EH (cell line): ENCODE data around the gene ADRM1.

ENCODE experiments used
- DNase-seq: peaks from one replicate; pipeline ENCODE4 v3.0.0-alpha.2; 2015; ENCODE audit warnings: low read depth

The ADRM1 gene

GRCh38 chr20:62311832-62312661 lies 9.2 kb downstream of the ADRM1 start:
- no peak for DNase-seq

GRCh38 chr20:62312662-62312977 lies 9.8 kb downstream of the ADRM1 start:
- DNase-seq, result no peak

- DNase-seq, result no peak
Measured at GRCh38 chr20:62313021-62313420, 10.2 kb downstream of the ADRM1 start.

- no peak for DNase-seq
Measured at GRCh38 chr20:62313460-62314338, 10.9 kb downstream of the ADRM1 start.

GRCh38 chr20:62314339-62314638 lies 11.5 kb downstream of the ADRM1 start:
- DNase-seq, result no peak

DNA sequence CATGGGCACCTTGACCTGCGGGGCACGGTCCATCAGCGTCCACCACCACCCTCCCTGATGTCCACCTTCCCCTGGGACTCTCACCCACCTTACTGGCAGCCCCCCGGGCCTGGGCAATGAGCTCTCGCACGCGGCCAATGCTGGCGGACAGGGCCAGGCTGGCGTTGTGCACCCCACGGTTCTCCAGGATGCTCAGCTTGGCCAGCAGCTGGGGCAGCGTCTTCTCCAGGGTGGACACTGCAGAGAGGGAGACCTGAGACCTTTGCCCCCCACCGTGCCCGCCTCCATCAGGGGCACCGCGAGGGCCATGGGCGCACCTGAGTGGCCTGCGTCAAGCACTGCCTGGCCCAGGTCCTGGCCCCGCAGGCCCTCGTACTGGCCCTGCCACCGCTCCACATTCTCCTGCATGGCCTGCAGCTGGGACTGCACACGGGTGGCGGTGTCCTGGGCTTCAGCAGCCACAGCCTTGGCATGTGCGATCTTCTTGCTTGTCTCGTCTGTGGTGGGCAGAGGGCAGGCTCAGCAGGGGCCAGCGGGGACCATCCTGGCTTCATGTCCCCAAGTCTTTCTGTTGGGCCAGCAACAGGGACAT lies 12.0 kb downstream of the ADRM1 start:
- DNase-seq, result no peak

GRCh38 chr20:62315773-62316172 lies 13.0 kb downstream of the ADRM1 start:
- DNase-seq, result no peak

DNA sequence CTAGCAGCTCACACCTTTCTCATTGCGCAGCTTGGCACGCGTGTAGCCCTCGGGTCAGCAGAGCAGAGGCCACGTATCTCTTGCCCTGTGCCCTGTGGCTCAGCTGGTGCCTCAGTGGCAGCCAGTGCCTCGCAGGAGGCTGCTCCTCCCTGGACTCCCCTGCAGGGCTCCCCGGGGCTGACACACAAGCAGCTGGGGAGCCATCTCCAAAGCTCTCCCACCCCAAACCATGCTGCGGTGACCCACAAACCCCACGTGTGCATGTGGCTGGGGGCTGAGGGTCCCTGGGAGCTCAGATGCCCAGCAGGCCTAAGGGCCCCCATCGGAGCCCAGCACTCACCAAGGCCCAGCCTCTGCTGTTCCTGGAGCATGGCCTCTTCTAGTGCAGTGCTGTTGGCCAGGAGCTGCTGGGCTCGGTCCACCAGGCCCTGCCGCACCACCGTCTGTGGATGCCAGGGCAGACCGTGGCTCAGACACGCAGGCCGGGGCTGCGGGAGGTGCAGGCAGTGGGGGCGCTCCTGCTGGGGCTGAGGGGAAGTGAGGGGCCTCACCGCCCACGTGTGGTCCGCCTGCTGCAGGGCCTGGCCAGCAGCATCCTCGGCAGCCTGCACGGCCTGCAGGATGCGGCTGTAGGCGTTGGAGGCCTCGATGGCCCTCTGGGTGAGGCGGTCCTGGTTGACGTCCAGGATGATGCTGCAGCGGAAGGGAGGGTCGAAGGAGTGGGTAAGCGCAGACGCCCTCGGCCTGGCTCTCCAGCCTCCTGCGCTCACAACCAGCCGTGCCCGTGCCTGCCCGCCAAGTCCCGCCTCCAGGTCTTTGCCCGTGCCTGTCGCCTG lies 13.8 kb downstream of the ADRM1 start:
- DNase-seq, result no peak

GRCh38 chr20:62317167-62317655 lies 14.4 kb downstream of the ADRM1 start:
- no peak for DNase-seq

- DNase-seq, result no peak
Measured at GRCh38 chr20:62318400-62319345, 15.9 kb downstream of the ADRM1 start.

- DNase-seq, result no peak
Measured at GRCh38 chr20:62319346-62319909, 16.6 kb downstream of the ADRM1 start.

DNA sequence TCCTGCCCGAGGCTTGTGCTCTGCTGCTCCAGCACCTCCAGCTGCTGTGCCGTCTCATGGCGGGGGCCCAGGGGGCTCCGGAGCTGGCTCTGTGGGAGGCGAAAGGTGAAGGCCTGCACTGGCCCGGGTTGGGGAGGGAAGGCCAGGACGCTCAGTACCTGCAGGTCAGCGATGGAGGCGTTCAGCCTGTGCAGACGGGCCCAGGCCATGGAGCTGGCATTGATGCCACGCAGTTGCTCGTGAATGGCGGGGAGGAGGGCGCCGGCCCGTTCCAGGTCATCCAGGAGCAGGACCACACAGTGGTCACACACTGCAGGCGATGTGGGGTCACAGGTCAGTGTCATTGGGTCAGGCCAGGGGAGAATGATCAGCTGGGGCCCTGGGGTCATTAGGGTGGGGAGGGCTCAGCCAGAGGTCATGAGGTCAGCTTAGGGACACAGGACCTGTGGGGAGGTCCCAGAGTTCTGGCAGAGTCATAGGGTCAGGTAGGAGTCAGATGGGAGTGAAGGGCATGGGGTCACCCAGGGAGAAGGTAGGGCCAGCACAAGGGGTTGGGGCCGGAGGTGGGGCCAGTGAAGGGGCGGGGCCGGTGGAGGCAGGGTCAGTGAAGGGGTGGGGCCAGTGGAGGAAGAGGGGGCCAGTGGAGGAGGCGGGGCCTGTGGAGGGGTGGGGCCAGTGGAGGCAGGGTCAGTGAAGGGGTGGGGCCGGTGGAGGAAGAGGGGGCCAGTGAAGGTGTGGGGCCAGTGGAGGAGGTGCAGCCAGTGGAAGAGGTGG lies 18.0 kb downstream of the ADRM1 start:
- no peak for DNase-seq

- no peak for DNase-seq
Measured at GRCh38 chr20:62321521-62321948, 18.7 kb downstream of the ADRM1 start.

GRCh38 chr20:62321975-62322374 lies 19.2 kb downstream of the ADRM1 start:
- no peak for DNase-seq

DNA sequence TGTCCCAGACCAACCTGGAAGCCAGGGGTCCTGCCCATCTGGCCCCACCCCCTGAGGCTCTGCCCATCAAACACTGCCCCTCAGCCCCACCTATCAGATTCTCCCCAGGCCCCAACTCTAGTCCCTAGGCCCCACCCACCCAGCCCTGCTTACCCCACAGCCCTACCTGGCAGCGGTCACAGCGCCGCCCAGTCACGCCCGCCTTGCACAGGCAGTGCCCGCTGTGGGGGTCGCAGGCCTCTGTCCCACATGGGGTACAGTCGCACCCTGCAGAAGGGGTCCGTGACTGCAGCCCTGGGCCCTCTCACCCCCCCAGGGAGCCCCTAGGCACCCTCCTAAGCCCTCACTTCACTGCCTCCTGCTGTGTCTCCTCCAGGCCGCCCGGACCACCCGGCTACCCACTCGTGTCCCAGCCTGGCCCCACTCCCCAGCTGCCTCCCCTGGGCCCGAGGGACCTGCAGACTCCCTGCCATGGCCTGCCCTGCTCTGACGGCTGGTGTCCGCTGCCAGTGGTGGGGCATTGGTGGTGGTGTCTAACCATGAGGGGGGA lies 19.8 kb downstream of the ADRM1 start:
- DNase-seq, result no peak

- DNase-seq, result no peak
Measured at GRCh38 chr20:62323146-62323979, 20.6 kb downstream of the ADRM1 start.

GRCh38 chr20:62323980-62324906 lies 21.4 kb downstream of the ADRM1 start:
- DNase-seq, result no peak
